ENCODE measurements around the gene INPP4A. TPM values are rescaled to one million over a fixed set of nuclear protein-coding genes. Genes with fewer than 3 reads are reported as not detected.

The INPP4A gene
- total and polyA plus RNA-seq, 2 experiments from 2014 or later = 7.9 to 13.1 TPM

- WGBS (ENCODE audit: low lambda C conversion rate, missing lambda C conversion rate) = 90% methylated on average over 2 of the region's 2 CpGs
- H3K36me3 ChIP-seq (replicated peaks; ENCODE audit: insufficient read depth, low read depth) = no peaks in the 10 kb centered on the region
- no peak overlapping the region for H3K27ac ChIP-seq
Measured at GRCh38 chr2:98416383-98417159, 28.1 kb upstream of the INPP4A start.

GRCh38 chr2:98419544-98419943, 25.1 kb upstream of the INPP4A start:
- Histone ChIP-seq H3K4me1 (ENCODE audit: insufficient read depth) (no peaks in the 10 kb centered on the region), H3K36me3 (replicated peaks; ENCODE audit: insufficient read depth, low read depth) (no peaks in the 10 kb centered on the region), H2AFZ (no peak overlapping the region), H3K9me2 (replicated peaks; ENCODE audit: insufficient read depth) (no peaks in the 10 kb centered on the region), H3K79me2 (no peaks in the 10 kb centered on the region), H3K27ac (no peak overlapping the region), H4K20me1 (ENCODE audit: insufficient read depth, poor library complexity, severe bottlenecking) (no peaks in the 10 kb centered on the region), H3K4me2 (no peak overlapping the region), H3K9me3 (ENCODE audit: low read depth) (no peaks in the 10 kb centered on the region), H3K4me3 (no peak overlapping the region), H3K27me3 (no peaks in the 10 kb centered on the region)
- 77% methylated on average over 2 of the region's 2 CpGs for WGBS (ENCODE audit: low lambda C conversion rate, missing lambda C conversion rate)
- TF ChIP-seq EZH2 (IDR thresholded peaks at IDR 0.05; ENCODE audit: borderline replicate concordance) = no peak
- no peak for TF ChIP-seq EZH2phosphoT487 (IDR thresholded peaks at IDR 0.05; ENCODE audit: low read depth, severe bottlenecking, unreplicated experiment)
- no peak for TF ChIP-seq CTCF (IDR thresholded peaks at IDR 0.05; ENCODE audit: poor library complexity)
- DNase-seq (ENCODE audit: low spot score) = no peak

More at GRCh38 chr2:98416383-98417159, 28.1 kb upstream of the INPP4A start:
- DNase-seq (ENCODE audit: low spot score) = no peak
- Histone ChIP-seq H3K4me3 (no peak overlapping the region), H3K4me2 (no peak overlapping the region), H3K27me3 (no peaks in the 10 kb centered on the region), H3K4me1 (ENCODE audit: insufficient read depth) (no peaks in the 10 kb centered on the region), H3K9me3 (ENCODE audit: low read depth) (no peaks in the 10 kb centered on the region), H3K79me2 (no peaks in the 10 kb centered on the region), H3K9me2 (replicated peaks; ENCODE audit: insufficient read depth) (no peaks in the 10 kb centered on the region), H4K20me1 (ENCODE audit: insufficient read depth, poor library complexity, severe bottlenecking) (no peaks in the 10 kb centered on the region), H2AFZ (no peak overlapping the region)
- no peak for TF ChIP-seq EZH2 (IDR thresholded peaks at IDR 0.05; ENCODE audit: borderline replicate concordance)
- no peak for TF ChIP-seq EZH2phosphoT487 (IDR thresholded peaks at IDR 0.05; ENCODE audit: low read depth, severe bottlenecking, unreplicated experiment)
- TF ChIP-seq CTCF (IDR thresholded peaks at IDR 0.05; ENCODE audit: poor library complexity) = no peak

GRCh38 chr2:98419977-98420725, 24.5 kb upstream of the INPP4A start:
- H3K4me1 ChIP-seq (ENCODE audit: insufficient read depth) = no peaks in the 10 kb centered on the region
- no peak for DNase-seq (ENCODE audit: low spot score)
- no peak for TF ChIP-seq CTCF (IDR thresholded peaks at IDR 0.05; ENCODE audit: poor library complexity)
- no peak for TF ChIP-seq EZH2 (IDR thresholded peaks at IDR 0.05; ENCODE audit: borderline replicate concordance)
- TF ChIP-seq EZH2phosphoT487 (IDR thresholded peaks at IDR 0.05; ENCODE audit: low read depth, severe bottlenecking, unreplicated experiment) = no peak
- H3K4me2 ChIP-seq = no peak overlapping the region
- no peaks in the 10 kb centered on the region for H3K9me2 ChIP-seq (replicated peaks; ENCODE audit: insufficient read depth)
- WGBS (ENCODE audit: low lambda C conversion rate, missing lambda C conversion rate) = 76% methylated on average over 6 of the region's 6 CpGs
- no peak overlapping the region for H2AFZ ChIP-seq
- H3K79me2 ChIP-seq = no peaks in the 10 kb centered on the region
- H3K4me3 ChIP-seq = no peak overlapping the region
- no peak overlapping the region for H3K27ac ChIP-seq
- no peaks in the 10 kb centered on the region for H4K20me1 ChIP-seq (ENCODE audit: insufficient read depth, poor library complexity, severe bottlenecking)
- no peaks in the 10 kb centered on the region for H3K9me3 ChIP-seq (ENCODE audit: low read depth)
- H3K36me3 ChIP-seq (replicated peaks; ENCODE audit: insufficient read depth, low read depth) = no peaks in the 10 kb centered on the region
- H3K27me3 ChIP-seq = no peaks in the 10 kb centered on the region

Data from hepatocyte (in vitro differentiated cells).